HG03460 (cell line): ENCODE data around the gene HOXB7.

Experiments
- ATAC-seq: cut with Tn5 transposase; IDR thresholded peaks from one replicate; pipeline ENCODE4 v1.9.1; 2021; ENCODE audit not compliant: unreplicated experiment

The HOXB7 gene

DNA sequence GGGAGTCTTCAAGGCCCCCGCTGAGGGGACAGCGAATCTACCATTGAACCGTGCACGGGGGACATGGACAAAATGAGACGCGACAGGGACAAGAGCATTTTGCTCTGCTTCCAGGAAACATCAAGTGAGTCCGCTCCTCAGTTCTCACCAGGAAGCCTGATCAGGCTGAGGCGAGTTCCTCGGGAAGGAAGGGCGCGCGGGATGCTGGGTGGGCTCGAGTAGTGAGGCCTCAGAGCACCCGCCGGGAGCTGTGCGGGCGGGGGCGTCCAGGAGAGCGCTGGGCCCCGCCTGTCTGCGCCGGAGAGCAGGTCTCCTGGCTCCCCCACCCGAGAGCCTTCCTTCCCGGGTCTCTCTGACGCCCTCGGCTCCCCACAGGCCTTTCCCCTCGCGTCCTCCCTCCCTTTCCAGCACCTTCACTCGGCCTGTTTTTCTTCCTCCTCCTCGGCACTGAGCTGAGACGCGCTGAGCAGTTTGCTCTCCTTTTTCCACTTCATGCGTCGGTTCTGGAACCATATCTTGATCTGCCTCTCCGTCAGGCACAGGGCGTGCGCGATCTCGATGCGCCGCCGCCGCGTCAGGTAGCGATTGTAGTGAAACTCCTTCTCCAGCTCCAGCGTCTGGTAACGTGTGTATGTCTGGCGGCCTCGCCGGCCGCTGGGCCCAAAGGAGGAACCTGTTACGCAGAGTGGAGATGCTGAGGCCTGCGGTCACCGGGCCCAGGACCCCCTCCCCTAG is 14.7 kb downstream of the HOXB7 start:
- no peak for ATAC-seq

DNA sequence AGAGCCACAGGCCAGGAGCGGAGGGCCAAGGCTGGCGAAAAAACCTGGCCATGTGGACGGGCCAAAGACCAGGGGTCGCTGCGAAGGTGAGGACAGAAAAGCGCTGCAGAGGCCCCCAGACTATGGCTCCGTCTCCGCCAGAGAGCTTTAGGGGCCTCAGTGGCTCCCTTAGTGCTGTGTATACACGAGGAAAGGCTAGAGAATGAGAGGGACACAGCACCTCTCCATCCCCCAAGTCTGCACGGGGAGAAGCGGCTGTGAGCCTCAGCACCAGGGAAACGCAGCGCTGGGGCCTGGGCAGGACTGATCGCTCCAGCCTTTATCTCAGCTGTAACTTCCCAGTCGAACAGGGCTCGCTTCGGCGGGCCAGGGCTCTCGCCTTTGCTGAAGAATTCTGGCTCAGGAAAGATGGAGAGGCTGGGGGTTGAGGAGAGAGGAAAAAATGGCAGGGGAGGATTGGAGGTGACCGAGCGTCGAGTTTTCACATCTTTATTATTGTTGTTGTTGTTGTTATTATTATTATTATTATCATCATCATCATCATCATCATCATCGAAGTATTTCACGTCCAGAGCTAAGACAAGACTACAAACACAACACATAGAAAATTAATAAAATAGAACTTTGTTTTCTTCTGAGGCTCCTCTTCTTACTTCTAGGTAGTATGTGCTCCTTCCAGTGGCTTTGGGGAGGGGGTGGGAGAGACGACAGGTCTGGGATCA is 15.4 kb downstream of the HOXB7 start:
- ATAC-seq: no peak

DNA sequence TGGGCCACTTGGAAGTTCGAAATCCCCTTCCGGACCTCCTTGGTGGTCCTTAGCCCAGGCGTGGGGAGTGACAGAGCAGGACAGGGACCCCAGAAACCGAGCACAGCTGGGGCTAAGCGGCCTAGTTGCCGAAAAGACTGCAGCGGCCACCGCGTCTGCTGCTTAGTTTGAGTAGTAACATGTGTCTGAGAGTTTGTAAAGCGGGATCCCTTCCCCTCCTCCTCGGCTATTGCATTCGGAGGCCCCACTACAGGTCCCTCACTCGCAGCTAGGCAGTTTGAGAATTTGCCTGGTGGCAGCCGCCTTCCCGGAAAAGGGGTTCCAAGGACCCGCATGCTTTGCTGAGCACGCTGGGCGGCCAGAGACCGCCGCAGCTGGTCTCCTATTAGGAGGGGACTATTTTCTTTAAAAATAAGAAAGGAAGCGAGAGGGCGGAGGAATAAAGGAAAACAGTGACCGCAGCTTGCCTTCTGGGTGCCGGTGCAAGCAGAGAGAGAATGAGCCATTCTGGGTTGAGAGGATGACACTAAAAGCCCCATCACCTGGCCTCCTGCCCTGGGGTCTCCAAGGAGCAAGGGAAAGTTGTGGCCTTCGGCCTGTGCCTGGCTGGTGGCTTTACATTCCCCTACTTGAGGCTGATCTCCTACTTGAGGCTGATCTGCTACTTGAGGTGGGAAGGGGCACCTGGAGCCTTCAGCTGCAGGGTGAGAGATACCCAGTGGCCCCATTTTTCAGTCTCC is 16.1 kb downstream of the HOXB7 start:
- ATAC-seq: no peak

DNA sequence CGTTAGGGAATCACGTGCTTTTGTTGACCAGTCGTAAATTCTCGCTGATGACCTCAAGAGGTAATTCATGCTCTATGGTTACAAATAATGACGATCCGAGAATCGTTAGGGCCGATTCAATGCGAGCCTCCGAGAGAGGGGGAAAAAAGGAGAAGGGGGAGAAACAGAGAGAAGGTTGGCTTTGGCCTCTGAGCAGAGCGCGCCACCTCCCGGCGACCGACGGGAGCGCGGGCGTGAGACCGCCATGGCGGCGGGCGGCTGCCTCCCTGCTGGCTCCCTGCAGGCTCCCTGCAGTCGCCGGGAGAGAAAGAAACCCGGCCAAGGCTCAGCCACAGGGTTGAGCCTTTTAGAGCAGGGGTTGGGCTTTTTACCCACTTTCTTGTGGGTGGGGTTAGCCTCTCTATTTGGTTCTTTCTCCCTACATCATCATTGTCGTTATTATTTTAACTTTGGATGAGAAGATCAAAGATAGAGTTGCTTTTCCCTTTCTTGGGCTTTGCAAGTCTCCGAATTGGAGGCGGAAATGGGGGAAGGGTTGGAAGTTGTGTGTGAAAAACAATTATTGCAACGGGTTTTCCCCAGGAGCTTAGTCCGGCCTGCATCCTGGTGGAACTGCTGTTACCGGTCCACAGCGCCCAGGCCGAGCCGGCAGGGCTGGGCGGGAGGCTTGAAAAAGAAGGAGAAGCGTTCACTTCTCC is 16.8 kb downstream of the HOXB7 start:
- no peak for ATAC-seq

DNA sequence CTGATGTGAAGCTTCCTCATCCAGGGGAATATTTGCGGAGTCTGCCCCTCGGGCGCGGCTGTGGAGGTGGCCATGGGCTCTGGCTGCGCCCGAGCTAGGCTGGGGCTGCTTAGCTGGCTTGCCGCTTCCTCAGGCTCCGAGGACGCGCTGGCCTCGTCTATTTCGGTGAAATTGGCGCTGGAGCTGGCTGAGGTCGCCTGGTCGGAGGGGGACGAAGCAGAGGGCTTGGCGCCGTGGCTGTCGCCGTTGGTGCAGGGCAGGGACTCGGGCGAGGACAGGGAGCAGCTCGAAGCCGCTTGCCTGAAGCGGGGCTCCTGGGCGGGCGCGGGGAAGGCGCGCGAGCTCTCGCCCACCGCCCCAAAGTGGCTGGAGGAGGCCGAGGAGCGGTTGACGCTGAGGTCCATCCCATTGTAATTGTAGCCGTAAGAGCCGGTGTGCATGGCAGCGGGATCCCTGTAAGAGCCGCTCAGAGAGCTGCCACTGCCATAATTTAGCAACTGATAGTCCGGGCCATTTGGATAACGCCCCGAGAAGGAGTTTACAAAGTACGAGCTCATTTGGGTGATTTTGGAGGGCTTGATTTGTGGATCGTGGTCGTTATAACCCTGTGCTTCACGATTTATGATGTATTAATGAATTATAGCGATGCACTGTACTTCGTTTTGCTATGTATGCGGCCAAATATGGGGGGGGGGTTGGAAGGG is 17.5 kb downstream of the HOXB7 start, which contains the start of gene HOXB5:
HOXB5 (minus strand) TSS at position 654 of the 704 bp plus-strand sequence; CDS start at position 557, 97 bp downstream.
- no peak for ATAC-seq

DNA sequence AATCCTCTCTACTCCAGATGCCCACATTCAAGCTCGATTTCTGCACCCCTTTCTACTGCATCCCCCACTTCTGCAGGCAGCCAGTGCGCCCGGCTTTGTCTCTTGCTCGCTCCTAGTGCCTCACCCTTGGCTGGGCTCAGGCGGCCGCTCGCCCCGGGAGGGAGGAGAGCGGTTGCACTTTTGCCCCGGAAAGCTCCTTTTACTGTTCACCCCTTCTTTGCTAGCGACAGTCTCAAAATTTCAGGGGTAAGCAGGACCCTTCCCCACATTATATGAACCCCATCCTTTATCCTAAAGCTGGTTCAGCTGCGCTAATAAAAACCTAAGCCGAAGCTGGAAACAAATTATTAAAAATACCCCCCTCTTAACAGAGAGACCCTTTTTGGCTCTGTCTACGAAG is 18.2 kb downstream of the HOXB7 start:
- ATAC-seq: no peak

DNA sequence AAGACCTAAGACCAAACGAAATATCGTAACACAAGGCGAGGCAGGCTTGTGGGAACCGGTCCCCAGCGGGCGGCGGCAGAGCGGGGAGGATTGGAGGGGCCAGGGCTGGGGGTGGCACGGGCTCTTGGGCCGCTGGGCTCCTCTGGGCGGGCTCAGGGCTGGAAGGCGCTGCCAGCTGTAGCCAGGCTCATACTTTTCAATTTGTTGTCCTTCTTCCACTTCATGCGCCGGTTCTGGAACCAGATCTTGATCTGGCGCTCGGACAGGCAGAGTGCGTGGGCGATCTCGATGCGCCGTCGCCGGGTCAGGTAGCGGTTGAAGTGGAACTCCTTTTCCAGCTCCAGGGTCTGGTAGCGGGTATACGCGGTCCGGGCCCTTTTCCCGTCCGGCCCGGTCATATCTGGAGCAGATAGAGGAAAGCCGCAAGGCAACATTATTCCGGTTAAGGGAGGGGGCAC is 18.7 kb downstream of the HOXB7 start:
- ATAC-seq: no peak

DNA sequence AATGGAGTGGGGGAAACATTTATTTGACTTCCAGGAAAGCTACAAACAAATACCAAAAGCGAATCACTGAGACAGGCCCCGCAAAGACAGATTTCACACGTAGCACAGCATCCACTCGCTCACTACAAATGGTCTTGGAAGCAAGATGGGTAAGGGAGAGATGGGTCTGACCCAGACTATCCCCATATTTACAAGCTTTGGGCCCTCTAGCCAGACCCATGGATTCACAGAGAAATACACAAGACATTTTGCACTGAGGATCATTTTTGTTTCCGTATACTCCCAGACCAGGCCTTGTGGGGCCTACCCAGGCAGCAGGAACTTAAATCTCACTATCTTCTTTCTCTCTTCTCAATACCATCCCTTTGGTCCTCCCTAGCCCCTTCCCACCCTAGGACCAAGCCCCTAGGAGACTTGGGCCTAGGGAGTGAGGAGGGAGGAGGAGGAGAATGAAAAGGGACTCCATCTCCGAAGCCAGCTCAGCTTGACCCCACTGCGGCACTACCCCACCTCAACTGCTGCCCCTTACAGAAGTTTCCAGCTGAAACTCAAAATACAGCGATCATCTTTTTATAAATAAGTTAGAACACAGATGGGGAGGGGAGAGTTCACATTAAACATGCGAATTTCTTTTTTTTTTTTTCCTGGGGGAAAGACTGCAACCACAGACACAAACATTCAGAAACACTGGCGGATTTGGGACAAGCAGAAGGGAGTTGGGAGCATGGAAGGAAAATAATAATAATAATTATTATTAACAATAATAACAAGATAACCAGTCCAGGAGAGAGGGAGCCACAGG is 19.4 kb downstream of the HOXB7 start:
- ATAC-seq: no peak

DNA sequence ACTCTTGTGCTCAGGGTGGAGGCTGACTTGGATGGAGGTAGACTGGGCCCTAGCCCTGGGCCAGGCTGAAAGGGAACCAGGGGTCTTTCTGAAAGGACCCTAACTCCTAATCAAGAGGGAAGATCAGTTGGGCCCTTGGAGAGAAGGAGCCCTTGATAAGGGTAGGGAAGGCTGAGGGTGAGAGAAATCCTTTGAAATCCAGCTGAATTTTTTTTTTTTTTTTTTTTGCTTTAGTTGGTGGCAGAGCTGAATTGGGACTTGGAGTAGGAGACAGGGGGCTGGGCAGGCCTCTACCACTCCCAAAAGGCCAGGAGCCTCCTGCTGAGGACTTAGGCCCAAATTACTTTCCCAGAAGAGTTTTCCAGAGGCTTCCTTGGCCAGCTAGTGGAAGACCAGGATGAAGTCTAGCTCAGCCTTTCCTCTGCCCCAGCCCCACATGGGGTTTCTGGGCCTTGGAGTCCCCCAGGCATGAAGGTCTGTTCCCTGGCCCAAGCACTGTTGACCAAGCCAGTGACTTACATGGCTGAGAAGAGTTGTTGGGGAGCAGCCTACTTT is 20.1 kb downstream of the HOXB7 start:
- ATAC-seq: no peak

DNA sequence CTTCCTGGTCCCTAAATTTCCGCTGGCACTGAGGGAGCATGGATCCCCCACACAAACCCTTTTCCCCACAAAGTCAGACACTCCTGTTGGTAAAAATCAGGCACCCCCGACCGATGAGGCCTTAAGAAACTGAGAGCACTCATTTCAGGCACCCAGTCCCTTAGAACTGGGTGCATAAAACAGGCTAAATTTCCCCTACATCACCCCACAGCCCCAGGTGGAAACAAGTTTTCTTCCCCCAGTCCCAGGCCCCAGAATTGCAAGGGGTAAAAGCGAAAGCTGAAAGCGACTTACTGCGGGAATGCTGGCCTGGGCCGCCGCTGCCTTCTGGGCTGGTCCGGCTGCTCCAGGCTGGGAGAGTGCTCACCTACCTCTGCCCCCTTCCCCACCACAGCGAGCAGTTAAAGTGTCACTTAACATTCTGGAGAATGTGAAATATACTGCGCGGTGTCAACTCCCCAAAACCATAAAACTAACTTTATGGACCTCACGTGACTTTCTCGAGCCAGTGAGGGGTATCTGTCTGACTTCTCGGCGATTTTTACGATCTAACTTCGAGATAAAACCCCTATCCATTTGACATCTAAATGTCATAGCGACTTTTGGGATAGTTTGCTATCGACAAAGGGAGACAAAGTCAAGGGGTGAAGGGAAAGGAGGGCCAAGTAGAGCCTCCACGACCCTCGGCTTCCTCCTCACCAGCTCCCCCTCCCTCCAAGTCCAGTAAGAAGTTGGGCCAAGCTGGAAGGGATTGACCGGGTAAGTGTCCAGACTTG is 20.8 kb downstream of the HOXB7 start, which contains the start of gene HOXB3:
HOXB3 (minus strand) TSS at position 411 of the 776 bp plus-strand sequence. CDS start 37,767 bp downstream, outside the sequence.
- no peak for ATAC-seq

DNA sequence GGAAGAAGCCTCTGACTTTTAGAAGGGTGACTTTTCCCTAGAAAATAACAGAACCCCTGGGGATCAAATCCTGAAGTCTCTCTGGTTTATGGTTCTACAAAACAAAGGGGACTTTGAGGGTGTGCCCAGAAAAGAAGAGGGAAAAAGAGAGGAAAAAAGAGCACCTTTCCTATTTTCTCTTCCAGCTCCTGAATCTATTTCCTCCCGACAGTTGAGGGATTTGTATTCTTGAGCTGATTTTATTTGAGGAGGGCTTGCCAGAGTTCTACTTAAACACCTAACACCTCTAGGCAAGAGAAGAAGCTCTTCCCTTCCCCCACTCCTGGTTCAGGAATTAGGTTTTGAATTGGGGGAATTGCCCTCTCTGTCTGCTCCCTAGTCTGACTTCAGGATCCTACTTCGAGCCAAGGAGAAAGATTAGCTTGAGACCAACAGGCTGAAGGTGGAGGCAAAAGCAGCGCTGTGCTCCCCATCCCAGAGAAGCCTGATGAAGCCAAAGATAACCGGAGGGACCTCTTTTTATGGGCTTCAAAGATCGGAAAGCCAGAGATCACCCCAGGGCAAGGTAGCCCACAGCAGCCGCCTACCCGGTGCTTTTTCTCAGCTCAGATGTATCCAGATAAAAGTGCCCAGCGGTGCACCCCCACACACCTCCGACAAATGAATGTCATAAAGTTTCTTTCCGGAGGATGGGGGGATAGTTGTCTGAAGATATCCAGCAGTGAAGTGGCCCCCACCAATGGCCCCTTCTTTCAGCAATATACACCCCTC is 21.6 kb downstream of the HOXB7 start:
- no peak for ATAC-seq

DNA sequence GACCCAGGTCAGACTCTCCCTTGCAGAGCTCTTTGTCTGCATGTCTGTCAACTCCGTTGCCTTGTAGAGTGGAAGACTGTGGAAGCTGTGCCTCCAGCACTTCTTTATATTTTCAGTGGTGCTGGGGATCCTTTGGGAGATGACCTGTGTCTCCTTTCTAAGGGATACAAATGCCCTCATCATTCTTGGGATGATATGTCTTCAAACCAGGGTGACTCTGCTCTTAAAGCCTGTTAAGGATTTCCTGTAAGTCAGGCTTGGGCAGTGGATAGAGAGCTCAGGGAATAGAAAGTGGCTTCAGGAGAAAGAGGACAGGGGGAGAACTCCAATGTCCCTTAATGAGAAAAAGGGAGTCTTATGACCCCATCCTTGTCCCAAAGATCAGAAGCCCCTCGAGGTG is 22.3 kb downstream of the HOXB7 start:
- ATAC-seq: no peak

DNA sequence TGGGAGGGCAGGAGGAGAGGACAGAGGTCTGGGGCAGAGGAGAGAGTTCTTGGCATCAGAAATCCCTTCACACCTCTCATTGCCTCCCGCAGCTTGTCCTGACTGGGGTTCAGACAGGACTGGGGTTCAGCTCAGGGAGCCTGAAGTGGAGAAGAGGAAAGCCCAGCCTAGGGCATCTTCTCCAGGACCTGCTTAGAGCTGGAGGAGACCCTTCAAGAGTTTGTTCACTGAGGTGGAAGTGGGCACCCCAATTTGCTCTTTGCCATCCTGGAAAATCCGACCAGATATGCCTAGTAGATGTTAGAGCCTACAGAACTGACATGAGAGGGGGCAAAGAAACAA is 22.8 kb downstream of the HOXB7 start:
- no peak for ATAC-seq

DNA sequence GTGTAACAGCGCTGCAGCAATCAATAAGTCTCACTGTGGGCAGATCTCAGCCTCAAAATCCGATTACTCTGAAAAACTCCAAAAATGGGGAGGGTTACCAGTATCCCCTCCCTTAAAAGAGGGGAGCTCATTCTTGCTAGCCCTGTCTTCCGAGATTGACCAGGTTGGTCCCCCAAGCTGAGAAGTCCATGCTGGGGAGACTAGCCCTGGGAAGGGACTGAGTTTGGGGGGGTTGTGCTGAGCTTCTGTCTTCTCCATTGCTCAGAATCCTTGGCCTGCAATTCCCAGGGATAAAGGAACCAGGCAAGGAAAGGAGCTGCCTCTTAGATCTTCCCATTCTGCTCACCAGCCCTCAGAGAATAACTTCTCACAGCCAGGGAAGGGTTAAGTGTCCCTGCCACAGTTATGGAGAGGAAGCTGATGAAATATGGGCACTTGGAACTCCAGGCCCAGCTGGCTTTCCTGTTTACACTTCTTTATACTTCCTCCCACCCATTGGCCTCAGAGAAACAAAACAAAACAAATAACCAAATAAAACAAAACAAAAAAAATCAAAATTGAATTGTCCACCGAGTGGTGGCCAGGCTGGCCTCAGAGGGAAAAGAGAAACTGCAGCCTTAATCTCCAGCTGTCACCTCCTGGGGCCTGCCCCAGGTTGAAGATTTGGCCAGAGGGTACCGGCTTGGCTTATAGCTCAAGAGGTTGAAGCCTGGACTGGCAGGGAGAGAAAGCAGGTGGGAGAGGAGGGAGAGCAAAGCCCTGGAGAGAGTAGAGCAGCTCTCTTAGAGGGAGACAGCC is 23.3 kb downstream of the HOXB7 start:
- no peak for ATAC-seq

DNA sequence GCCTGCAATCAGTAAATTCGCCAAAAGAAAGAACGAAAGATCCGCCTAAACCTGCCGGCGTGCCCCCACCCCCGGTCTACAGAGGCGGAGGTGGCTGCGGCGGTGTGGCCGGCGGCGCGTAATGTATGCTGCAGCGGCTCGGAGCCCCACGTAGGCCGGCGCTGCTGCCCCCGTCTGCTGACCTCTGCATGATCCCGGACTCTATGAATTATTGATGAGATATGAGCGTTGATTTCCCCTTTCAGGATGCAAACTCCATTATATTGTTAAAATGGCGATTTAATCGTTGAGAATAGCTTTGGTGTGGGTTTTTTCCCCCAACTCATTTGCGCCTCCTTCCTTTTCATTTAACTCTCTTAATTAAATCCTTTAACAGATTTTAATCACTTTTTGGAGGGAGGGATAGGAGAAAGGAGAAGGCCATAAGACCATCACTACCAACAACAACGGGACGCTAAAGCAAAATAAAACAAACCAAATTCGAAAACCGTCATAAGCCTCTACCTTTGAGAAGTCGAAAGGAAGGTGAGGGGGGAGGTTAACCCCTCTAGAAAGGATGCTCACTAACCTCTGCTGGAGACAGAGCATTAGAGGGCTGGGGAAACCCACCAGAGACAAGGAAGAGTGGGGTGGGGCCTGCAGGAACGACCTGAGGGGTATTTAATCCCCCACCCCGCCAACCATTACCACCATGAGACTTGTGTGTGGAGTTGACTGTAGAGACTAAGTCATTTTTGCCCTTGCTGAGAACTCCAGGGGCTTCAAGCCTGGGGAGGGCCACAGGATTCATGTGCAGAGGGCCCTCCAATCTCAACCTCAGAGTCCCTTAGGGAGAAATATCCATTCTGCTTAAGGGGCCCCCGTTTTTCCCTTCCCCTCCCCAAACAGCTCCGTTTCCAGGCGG is 24.2 kb downstream of the HOXB7 start:
- ATAC-seq: no peak

DNA sequence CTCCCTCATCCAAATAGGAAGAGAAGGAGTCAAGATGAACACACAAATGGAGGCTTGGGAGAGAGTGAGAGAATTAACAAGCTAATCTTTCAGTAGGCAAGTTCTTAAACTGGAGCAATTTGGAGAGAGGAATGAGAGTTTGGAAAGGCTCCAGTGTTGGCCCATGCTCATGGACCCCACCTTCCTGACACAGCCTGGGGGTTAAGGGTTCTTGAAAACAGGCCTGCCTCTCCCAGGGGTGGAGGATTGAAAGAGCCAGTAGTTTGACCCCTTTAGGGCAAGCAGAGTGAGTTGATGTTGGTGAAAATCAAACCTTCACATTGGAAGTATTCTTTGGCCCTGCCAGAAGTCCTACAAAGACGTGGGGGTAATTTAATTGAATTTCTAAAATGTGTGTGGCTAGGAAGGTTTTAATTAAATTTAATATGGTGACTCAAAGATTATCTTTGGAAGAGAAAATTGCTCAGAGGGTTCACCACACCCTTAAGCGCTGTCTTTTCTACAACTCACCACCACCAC is 26.5 kb downstream of the HOXB7 start:
- no peak for ATAC-seq
